Stimulated activated CD4-positive, alpha-beta T cell treated with anti-CD3 and anti-CD28 coated beads, Interleukin-4, amount 100 ng/mL, for 48 hours (primary cell): ENCODE results near the gene GRM5.
A peak's percentile ranks its signal among the peaks of the same experiment; 100 is the strongest.

Experiments used
- DNase-seq, 2 donors: peaks; one replicate each; pipeline ENCODE4 v3.0.0-alpha.2; 2020; ENCODE audit warnings: low read depth in 2 of 2

GRM5 gene

GRCh38 chr11:88619656-88620385 is 446.0 kb downstream of the GRM5 start:
- no peak for DNase-seq

DNA sequence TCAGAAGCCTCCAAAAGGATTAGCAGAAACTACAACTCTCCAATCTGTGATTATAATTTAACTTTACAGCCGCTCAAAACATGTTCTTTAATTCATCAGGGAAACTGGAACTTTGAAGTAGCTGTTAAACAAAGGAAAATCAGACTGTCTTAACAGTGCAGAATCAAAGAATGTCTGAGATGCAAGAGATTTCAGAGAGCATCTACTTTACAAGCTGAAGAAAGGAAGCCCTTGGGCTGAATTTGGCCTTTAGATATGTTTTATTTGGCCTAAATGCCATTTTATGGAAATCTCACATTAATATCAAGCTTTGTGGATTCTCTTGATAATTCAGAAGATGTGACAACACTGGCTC is 446.7 kb downstream of the GRM5 start:
- no peak for DNase-seq

- no peak for DNase-seq
Observed at GRCh38 chr11:88618327-88619070, 447.3 kb downstream of the GRM5 start.

DNA sequence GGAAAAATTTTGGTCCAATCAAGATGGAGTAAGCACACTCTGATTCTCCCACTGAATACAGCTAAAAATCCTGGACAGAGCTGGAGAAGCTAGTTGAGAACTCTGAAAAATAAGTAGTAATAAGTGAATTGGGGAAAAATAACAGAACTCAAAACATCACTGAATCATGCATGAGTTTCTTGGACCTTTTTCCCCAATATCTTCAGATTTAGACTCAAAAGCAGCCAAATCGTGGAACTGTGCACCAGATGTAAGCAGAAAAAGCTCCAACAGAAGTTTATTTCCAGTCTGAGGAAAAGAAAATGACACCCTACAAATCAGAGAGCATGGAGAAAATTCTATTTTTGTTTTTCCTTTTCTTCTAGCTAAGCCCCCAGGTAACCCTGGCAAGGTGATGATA is 448.6 kb downstream of the GRM5 start:
- DNase-seq: no peak

DNA sequence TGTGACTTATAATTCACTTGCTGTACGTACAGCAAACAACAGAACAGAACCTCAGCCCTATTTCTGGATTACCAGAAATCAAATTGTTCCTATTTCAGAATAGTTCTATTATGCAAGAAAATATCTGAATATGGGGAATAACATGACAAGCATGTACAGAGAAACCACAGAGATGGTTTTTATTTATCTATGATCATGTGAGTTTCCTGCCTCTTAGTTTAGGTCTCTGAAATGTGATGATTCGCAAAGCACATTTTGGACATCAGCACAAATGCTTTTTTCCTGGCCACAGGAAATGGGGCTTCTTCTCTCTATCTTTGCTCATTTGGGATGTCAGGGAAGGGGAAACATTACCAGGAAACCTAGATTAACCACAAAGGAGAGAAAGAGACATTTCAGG is 461.5 kb downstream of the GRM5 start:
- no peak for DNase-seq

GRCh38 chr11:88603091-88603867 is 462.5 kb downstream of the GRM5 start:
- DNase-seq: no peak

DNA sequence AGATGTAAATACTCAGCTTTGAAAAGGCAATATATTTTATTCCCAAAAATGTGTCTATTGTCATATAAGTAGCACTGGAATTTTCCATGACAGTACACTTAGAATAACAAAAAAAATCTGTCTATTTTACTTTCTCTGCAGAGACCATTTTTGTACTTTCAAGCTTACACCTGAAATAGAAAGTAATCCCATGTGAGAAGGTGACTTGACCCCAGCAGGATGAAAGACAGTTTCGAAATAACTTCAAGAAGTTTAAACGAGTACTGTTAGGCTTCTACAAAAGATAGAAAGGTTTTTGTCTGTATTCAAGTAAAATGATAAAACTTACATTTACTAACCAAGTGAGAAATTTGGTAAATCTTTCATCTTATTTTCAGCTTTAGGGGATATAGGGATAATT is 468.4 kb downstream of the GRM5 start:
- DNase-seq: no peak

- no peak for DNase-seq
Observed at GRCh38 chr11:88596786-88597185, 469.0 kb downstream of the GRM5 start.

- no peak for DNase-seq
Observed at GRCh38 chr11:88594274-88594950, 471.4 kb downstream of the GRM5 start.

DNA sequence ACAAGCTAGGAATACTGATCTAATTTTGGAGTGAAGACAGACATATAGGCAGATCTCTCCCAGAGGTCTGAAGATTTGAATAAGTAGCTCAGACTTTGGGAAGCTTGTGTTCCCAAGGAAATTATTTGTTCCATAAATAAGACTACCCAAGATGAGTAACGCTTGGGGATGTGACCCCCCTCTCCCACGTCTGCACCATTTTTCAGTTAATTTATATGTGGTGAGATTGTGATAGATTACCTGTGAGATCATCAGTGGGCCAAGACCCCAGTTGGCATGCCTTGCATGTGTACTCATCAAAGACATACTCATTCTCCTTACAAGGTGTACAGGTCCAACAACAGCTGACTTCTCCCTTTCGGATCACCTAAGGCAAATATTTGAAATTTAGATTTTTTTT is 475.4 kb downstream of the GRM5 start:
- no peak for DNase-seq

GRCh38 chr11:88583251-88583650 is 482.5 kb downstream of the GRM5 start:
- no peak for DNase-seq

- no peak for DNase-seq
Observed at GRCh38 chr11:88579466-88579865, 486.3 kb downstream of the GRM5 start.

DNA sequence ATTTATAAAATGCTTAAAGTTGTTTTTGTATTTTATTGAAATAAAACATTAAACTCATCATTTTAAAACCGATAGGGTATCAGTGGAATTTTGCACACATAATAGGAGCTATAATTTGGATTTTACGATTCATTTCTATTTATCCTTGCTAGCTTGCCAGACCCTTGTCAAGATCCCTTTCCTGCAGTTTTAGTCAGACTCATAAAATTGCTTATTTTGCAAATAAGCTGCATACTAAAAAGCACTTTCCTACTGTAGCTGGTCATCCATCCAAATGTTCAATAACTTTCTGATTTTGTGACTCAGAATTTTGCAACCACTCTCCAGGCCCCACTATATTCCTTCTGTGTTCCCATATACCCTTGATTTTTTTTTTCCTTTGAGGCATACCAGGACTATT is 489.0 kb downstream of the GRM5 start:
- no peak for DNase-seq

GRCh38 chr11:88575916-88576315 is 489.9 kb downstream of the GRM5 start:
- no peak for DNase-seq

GRCh38 chr11:88569342-88569741 is 496.4 kb downstream of the GRM5 start:
- DNase-seq: no peak

GRCh38 chr11:88555829-88556202 is 510.0 kb downstream of the GRM5 start:
- no peak for DNase-seq

- no peak for DNase-seq
Observed at GRCh38 chr11:88555018-88555828, 510.6 kb downstream of the GRM5 start.

GRCh38 chr11:88553204-88553603 is 512.6 kb downstream of the GRM5 start:
- DNase-seq: no peak

DNA sequence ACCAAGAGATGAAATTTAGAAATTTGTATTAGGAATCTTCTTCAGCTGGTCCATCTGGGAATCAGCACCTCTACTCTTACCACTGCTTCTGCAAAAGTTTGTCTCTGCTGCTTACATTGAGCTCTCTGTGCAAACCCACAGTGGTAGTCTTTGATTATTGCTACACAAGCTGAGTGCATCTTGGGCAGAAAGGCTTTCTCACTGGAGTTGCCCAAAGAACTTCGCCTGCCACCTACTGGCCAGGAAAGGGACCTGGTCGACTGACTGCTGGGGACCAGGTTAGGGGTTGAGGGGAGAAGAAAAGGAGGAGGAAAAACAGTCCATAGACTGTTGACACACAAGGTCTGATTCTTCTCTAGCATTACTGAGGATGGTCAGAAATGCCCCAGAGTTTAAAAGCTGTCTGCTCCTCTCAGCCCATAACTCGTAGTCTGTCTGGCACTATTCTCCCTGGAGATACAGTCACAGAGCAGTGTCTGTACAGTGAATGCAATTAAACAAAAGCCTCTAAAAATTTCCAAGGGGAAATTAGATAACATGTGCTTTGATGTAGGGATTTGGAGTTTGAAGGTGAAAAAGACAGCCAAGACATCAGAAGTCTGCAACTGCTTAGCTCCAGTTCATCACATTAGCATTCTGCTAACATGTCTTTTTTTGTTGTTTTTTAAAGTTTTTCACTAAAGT is 513.3 kb downstream of the GRM5 start:
- peak; percentile 9 to 45 for DNase-seq

DNA sequence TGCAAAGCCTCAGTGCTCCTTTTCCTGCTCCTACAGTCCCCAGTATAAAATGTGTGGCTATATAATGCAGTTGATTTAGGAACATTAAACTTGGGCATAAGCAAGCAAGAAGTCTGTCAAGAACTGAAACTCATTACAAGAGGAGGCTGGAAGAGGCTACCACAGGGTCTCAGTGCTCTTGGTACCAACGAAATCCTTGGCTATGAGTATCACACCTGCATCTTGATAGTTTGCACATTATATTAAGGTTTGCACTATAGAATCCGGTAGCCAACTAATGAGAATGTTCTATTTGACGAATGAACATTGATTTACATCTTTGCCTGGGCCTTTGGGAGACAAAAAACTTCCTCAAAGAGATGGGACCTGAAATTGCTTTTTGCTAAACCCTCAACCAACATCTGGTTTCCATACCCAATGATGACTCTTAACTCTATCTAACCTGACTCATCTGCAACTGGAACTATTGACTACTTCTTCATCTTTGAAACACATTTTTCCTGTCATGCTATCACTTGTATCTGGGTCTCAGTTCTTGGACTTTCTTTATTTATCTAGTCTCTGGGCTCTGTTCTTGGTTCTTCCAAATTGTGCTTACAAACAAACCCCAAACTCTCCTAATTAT is 521.0 kb downstream of the GRM5 start:
- DNase-seq: no peak
